ENCODE measurements around the gene RNLS. TPM values are rescaled to one million over a fixed set of nuclear protein-coding genes. Genes with fewer than 3 reads are reported as not detected.

RNLS gene
- total RNA-seq, 1 experiment from 2014 or later: 8.7 TPM

GRCh38 chr10:88437411-88437810 is 145.7 kb downstream of the RNLS start:
- ATAC-seq (no peak), DNase-seq (ENCODE audit: low spot score) (no peak)
- no peak overlapping the region for H3K4me3 Mint-ChIP-seq
- H3K27ac Mint-ChIP-seq: no peak overlapping the region
- H3K36me3 Mint-ChIP-seq: peaks cover 1% of the 10 kb centered on the region
- TF ChIP-seq ARID4B (CRISPR knock-in tag; IDR thresholded peaks at IDR 0.05; ENCODE audit: borderline replicate concordance): no peak
- no peak for TF ChIP-seq GRHL2 (CRISPR knock-in tag; IDR thresholded peaks at IDR 0.05; ENCODE audit: insufficient replicate concordance, severe bottlenecking)
- TF ChIP-seq MLX (CRISPR knock-in tag; IDR thresholded peaks at IDR 0.05): no peak
- no peak for TF ChIP-seq ETV6 (CRISPR knock-in tag; IDR thresholded peaks at IDR 0.05)
- TF ChIP-seq IRF1 (CRISPR knock-in tag; IDR thresholded peaks at IDR 0.05): no peak
- TF ChIP-seq CTCF (IDR thresholded peaks at IDR 0.05): no peak
- no peak for TF ChIP-seq FOXP1 (CRISPR knock-in tag; IDR thresholded peaks at IDR 0.05; ENCODE audit: borderline replicate concordance)
- no peak for TF ChIP-seq E2F4 (CRISPR knock-in tag; IDR thresholded peaks at IDR 0.05; ENCODE audit: borderline replicate concordance, low read depth)
- no peak for TF ChIP-seq NFYB (CRISPR knock-in tag; conservative IDR thresholded peaks at IDR 0.05; ENCODE audit: low read depth)
- TF ChIP-seq FOXJ3 (CRISPR knock-in tag; IDR thresholded peaks at IDR 0.05; ENCODE audit: borderline replicate concordance): no peak
- no peak for TF ChIP-seq PRDM15 (CRISPR knock-in tag; IDR thresholded peaks at IDR 0.05)
- no peak for TF ChIP-seq ZNF671 (CRISPR knock-in tag; IDR thresholded peaks at IDR 0.05)
- no peak for TF ChIP-seq SOX15 (CRISPR knock-in tag; IDR thresholded peaks at IDR 0.05)
- TF ChIP-seq ZNF512 (CRISPR knock-in tag; IDR thresholded peaks at IDR 0.05; ENCODE audit: borderline replicate concordance): no peak
- no peaks in the 10 kb centered on the region for H3K4me1 Mint-ChIP-seq
- ChIA-PET POLR2A (no interaction called here), CTCF (interaction anchor here (0.7 kb wide), 1 partner anchor 20 kb away, joined by 4 read pairs; no protein-coding TSS in a partner anchor)
- no peaks in the 10 kb centered on the region for H3K27me3 Mint-ChIP-seq (ENCODE audit: low read depth)
- H3K9me3 Mint-ChIP-seq: peaks cover 1% of the 10 kb centered on the region

Data from WTC11 (cell line).